Neuron (in vitro differentiated cells): Measurements from ENCODE around the gene NAA25.
"Not testable (repeated sequence)": the region's sequence is repeated elsewhere in the genome, so short reads cannot be mapped to it uniquely, and the experiment has no call there.

Experiments used
- H2AFZ ChIP-seq: one replicate; pipeline ENCODE4 v1.6.1; 2013; ENCODE audit warnings: low read depth, mild to moderate bottlenecking, inconsistent platforms, low read length, moderate library complexity
- H3K27me3 ChIP-seq: one replicate; pipeline ENCODE4 v1.6.1; 2013; ENCODE audit warnings: low read length; ENCODE audit not compliant: insufficient read depth
- H3K36me3 ChIP-seq: one replicate; pipeline ENCODE4 v1.6.1; 2013; ENCODE audit warnings: low read length; ENCODE audit not compliant: insufficient read depth
- H3K4me1 ChIP-seq: one replicate; pipeline ENCODE4 v1.6.1; 2013; ENCODE audit warnings: low read length; ENCODE audit not compliant: insufficient read depth
- H3K4me3 ChIP-seq: 2 replicates; pipeline ENCODE4 v1.5.1; 2013; ENCODE audit warnings: mild to moderate bottlenecking, low read length, moderate library complexity
- H3K9me3 ChIP-seq: one replicate; pipeline ENCODE4 v1.6.1; 2013; ENCODE audit warnings: low read length

NAA25 gene

GRCh38 chr12:112110787-112111662, 2.4 kb upstream of the NAA25 start:
- H3K4me3 ChIP-seq, H3K27me3 ChIP-seq, H3K9me3 ChIP-seq, H3K36me3 ChIP-seq, H2AFZ ChIP-seq: not testable (repeated sequence)
- H3K4me1 ChIP-seq: peaks cover 19% of the 10 kb centered on the region

DNA sequence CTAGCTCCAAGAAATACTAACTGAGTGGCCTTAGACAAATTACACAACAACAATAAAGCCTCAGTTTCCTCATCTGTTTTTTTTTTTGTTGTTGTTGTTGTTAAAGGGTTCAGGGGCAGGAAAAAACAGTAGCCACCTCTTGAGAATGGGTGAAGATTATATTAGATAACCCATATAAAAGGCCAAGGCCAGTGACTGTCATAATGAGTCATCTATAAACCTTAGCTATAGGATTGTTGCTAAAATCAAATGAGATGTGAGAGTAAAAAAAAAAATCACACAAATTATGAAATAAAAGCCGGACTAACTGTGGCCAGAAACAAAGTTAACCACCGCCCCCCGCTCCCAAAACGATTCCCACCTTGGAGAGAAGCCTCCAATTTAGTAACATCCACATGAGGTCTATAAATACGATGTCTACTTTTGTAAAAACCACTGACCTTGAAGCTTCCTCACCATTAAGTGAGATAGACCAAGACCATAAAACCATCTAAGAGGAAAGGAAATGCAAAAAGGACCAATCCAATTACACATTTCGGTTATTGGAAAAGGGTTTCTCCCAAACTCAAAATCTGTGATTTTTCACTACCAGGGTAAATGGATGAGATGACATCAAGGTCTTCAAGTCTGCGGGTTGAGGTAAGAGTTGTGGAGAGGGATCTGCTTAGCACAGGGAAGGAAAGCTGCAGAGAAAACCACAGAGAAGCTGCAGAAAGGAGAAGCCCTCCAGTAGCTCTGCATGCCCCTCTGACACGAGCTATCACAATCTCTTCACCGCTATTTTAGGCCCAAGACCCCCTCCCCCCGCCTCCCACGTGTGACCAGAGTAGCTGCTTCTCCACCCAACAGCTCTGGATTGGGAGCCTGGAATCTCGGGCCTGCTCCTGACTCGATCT, 1.0 kb downstream of the NAA25 start:
- peaks cover 17% of the 10 kb centered on the region for H3K4me1 ChIP-seq

DNA sequence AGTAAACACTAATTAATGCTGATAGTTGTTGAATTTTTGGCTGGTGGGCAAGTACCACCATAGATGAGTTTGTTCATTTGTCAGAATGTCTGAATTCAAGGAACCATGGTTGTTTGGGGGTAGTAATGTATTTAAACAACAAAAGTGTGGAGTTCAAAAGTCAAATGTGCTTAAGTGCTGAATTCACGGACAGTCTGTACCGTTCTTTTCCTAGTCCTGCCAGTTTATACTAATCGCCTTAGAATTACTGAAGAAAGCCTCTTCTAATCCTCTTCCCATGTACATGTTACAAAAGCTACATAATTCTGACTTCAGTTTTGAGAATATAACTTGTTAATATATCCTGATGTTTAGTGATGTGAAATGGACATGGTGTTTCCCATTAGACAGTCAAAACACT, 2.7 kb downstream of the NAA25 start:
- Histone ChIP-seq H3K36me3 (peaks cover 29% of the 10 kb centered on the region), H3K9me3 (no peaks in the 10 kb centered on the region), H3K4me3 (no peak overlapping the region), H3K4me1 (peaks cover 17% of the 10 kb centered on the region), H2AFZ (no peak overlapping the region), H3K27me3 (no peaks in the 10 kb centered on the region)

More for the DNA sequence above, 1.0 kb downstream of the NAA25 start:
- H3K9me3 ChIP-seq: no peaks in the 10 kb centered on the region
- peak overlapping the region; percentile 70 for H3K4me3 ChIP-seq
- H2AFZ ChIP-seq: peak overlapping the region; percentile 66
- H3K36me3 ChIP-seq: peaks cover 14% of the 10 kb centered on the region
- no peaks in the 10 kb centered on the region for H3K27me3 ChIP-seq

DNA sequence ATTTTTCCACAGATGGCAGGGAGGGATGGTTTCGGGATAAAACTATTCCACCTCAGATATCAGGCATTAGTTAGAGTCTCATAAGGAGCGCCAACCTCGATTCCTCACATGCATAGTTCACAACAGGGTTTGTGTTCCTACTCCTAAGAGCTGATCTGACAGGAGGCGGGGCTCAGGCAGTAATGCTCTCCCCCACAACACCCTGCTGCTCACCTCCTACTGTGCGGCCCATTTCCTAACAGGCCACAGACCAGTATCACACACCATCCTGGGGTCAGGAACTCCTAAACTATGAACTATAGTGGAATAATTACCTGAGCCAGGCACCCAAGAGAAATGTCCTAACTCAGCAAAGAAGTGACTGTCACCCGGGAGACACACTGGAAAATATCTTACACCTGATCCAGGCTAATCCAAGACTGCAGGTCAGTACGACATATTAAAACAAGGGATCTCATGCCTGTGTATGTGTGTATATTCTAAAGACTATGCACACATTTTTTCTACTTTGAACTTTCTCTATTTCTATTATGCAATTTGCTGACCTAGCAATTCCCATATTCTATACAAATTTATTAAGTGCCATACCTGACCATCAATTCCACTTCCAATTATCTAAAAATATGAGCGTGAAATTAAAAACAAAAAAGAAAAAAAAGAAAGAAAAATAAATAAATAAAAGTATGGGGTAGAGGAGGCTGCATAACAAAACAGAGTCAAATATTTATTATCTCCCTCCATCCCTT, 4.7 kb downstream of the NAA25 start:
- H3K4me1 ChIP-seq: peaks cover 14% of the 10 kb centered on the region
- H3K27me3 ChIP-seq: no peaks in the 10 kb centered on the region
- H2AFZ ChIP-seq: no peak overlapping the region
- no peak overlapping the region for H3K4me3 ChIP-seq
- H3K9me3 ChIP-seq: no peaks in the 10 kb centered on the region
- H3K36me3 ChIP-seq: peaks cover 38% of the 10 kb centered on the region

- peaks cover 48% of the 10 kb centered on the region for H3K36me3 ChIP-seq
- not testable (repeated sequence) for H2AFZ ChIP-seq, H3K27me3 ChIP-seq, H3K9me3 ChIP-seq, H3K4me3 ChIP-seq
- H3K4me1 ChIP-seq: peaks cover 14% of the 10 kb centered on the region
Observed at GRCh38 chr12:112102746-112103145, 5.8 kb downstream of the NAA25 start.

DNA sequence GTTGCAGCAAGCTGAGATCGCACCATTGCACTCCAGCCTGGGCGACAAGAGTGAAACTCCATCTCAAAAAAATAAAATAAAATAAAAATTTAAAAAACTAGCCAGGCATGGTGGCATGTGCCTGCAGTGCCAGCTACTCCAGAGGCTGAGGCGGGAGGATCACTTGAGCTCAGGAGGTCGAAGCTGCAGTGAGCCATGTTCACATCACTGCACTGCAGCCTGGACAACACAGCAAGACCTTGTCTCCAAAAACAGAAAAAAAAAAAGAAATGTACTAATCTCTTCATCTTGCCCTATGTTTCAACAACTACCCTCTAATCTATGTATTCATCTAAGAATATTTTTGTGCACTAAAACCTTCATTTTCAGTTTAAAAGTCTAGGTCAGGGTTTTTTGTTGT, 6.5 kb downstream of the NAA25 start:
- H3K4me1 ChIP-seq: peaks cover 8% of the 10 kb centered on the region
- no peaks in the 10 kb centered on the region for H3K9me3 ChIP-seq
- H3K27me3 ChIP-seq: no peaks in the 10 kb centered on the region
- H3K4me3 ChIP-seq: no peak overlapping the region
- H3K36me3 ChIP-seq: peaks cover 52% of the 10 kb centered on the region
- H2AFZ ChIP-seq: no peak overlapping the region

- H3K27me3 ChIP-seq, H3K9me3 ChIP-seq, H3K4me3 ChIP-seq, H3K4me1 ChIP-seq, H2AFZ ChIP-seq: not testable (repeated sequence)
- peaks cover 54% of the 10 kb centered on the region for H3K36me3 ChIP-seq
Observed at GRCh38 chr12:112100500-112100899, 8.1 kb downstream of the NAA25 start.

DNA sequence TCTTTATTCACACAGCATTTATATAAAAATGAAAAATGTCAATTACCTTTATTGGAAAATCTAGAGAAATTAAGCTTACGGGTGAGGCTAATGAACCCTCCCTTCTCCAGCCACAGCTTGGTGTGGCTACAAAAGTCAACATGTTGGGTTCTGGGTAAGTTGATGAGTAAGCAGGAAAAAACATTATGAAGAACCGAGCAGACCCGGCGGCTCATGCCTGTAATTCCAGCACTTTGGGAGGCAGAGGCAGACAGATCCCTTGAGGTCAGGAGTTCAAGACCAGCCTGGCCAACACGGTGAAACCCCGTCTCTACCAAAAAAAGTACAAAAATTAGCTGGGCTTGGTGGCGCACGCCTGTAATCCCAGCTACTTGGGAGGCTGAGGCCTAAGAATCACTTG, 10.9 kb downstream of the NAA25 start:
- Histone ChIP-seq H3K36me3 (peaks cover 56% of the 10 kb centered on the region), H3K9me3 (no peaks in the 10 kb centered on the region), H3K4me3 (no peak overlapping the region)

DNA sequence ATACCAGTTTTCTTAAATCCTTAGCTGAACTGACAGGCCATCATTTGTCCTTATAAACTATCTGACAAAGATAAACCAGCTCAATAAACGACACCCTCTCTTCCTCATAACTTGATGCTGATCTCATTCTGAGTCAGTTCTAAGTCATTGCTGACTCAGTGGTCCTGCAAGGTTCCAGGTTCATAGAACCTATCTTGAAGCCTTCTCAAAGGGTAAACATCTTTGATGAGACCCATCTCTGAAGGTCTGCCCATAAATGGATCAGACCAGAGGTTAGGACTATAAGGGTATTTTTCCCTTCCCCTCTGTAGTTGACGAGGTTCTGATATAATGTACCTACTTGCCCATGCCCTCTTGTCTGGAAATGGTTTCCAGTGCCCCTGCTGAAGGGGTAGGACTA, 11.9 kb downstream of the NAA25 start:
- peaks cover 57% of the 10 kb centered on the region for H3K36me3 ChIP-seq
- no peak overlapping the region for H2AFZ ChIP-seq
- no peak overlapping the region for H3K4me3 ChIP-seq

More for the DNA sequence above, 10.9 kb downstream of the NAA25 start:
- no peaks in the 10 kb centered on the region for H3K27me3 ChIP-seq
- no peak overlapping the region for H2AFZ ChIP-seq
- H3K4me1 ChIP-seq: no peaks in the 10 kb centered on the region

GRCh38 chr12:112096070-112096469, 12.5 kb downstream of the NAA25 start:
- no peaks in the 10 kb centered on the region for H3K4me1 ChIP-seq
- H3K4me3 ChIP-seq: no peak overlapping the region
- H3K36me3 ChIP-seq: peaks cover 56% of the 10 kb centered on the region
- H2AFZ ChIP-seq: no peak overlapping the region
- no peaks in the 10 kb centered on the region for H3K27me3 ChIP-seq
- no peaks in the 10 kb centered on the region for H3K9me3 ChIP-seq

More for the DNA sequence above, 11.9 kb downstream of the NAA25 start:
- Histone ChIP-seq H3K4me1 (no peaks in the 10 kb centered on the region), H3K27me3 (no peaks in the 10 kb centered on the region), H3K9me3 (no peaks in the 10 kb centered on the region)

GRCh38 chr12:112091563-112091962, 17.0 kb downstream of the NAA25 start:
- Histone ChIP-seq H3K4me3 (no peak overlapping the region), H3K9me3 (no peaks in the 10 kb centered on the region), H3K4me1 (no peaks in the 10 kb centered on the region), H2AFZ (no peak overlapping the region), H3K27me3 (no peaks in the 10 kb centered on the region), H3K36me3 (peaks cover 59% of the 10 kb centered on the region)

DNA sequence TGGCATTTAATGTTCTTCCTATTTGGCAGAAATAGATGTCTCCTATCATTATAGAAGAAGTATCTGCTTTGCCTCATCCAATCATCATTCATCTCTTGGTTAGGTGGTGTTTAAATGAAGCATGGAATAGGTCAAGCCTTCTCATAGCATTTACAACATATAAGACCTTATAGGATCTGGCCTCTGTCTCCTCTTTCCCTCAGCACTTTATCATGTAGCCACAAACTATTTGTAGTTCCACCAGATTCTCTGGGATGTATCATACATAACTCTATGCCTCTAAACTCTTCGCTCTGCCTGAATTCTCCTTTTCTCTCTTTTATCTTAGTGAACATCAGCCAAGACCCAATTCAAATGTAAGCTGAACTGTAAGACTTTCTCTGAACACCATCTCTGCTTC, 20.7 kb downstream of the NAA25 start:
- Histone ChIP-seq H3K4me3 (no peak overlapping the region), H2AFZ (no peak overlapping the region), H3K36me3 (peaks cover 71% of the 10 kb centered on the region), H3K9me3 (no peaks in the 10 kb centered on the region), H3K27me3 (no peaks in the 10 kb centered on the region), H3K4me1 (no peaks in the 10 kb centered on the region)
